ENCODE results near the gene RNF5. TPM values are rescaled to one million over a fixed set of nuclear protein-coding genes. Genes with fewer than 3 reads are reported as not detected.

RNF5 gene
- total and polyA plus RNA-seq, 2 donors (not counting 1 experiment from before 2014, with no cell fraction given): 25.5 to 40.7 TPM

GRCh38 chr6:32181915-32182529 is 3.8 kb downstream of the RNF5 start:
- no peak overlapping the region for H3K4me2 ChIP-seq (replicated peaks; ENCODE audit: low read depth, low read length, poor library complexity, severe bottlenecking)
- Mint-ChIP-seq H3K27ac (peak overlapping the region; percentile 37), H3K27me3 (no peaks in the 10 kb centered on the region), H3K4me1 (peaks cover 52% of the 10 kb centered on the region), H3K4me3 (no peak overlapping the region), H3K9me3 (ENCODE audit: insufficient read depth) (no peaks in the 10 kb centered on the region)
- TF ChIP-seq CTCF (IDR thresholded peaks at IDR 0.05): no peak
- no peak for TF ChIP-seq EZH2 (IDR thresholded peaks at IDR 0.05; ENCODE audit: borderline replicate concordance, insufficient read depth, low read depth, low read length, poor library complexity, severe bottlenecking)
- DNase-seq: peak; percentile 12
- H3K27ac ChIP-seq (ENCODE audit: low read length in 2 of 2): no peak overlapping the region
- intact Hi-C loops (cut with micrococcal nuclease): no loop called here
- no peaks in the 10 kb centered on the region for H3K27me3 ChIP-seq (replicated peaks in 1 of 4; ENCODE audit: control extremely low read depth in 1 of 4, control insufficient read depth in 3 of 4, insufficient read depth in 4 of 4, low read length in 3 of 4)
- no peaks in the 10 kb centered on the region for H4K20me1 ChIP-seq (ENCODE audit: control insufficient read depth, insufficient read depth, low read length, poor library complexity, severe bottlenecking)
- H2AFZ ChIP-seq (ENCODE audit: insufficient read depth, low read depth, low read length, poor library complexity, severe bottlenecking): no peak overlapping the region
- H3K4me1 ChIP-seq (ENCODE audit: control insufficient read depth in 2 of 2, insufficient read depth in 2 of 2, low read length in 2 of 2): peaks cover 16 to 24% of the 10 kb centered on the region in 2 donors
- H3K79me2 ChIP-seq (ENCODE audit: control insufficient read depth, insufficient read depth, low read length): peaks cover 28% of the 10 kb centered on the region
- ChIA-PET CTCF (interaction anchor here (1.0 kb wide), 1 partner anchor 13 kb away, joined by 3 read pairs; no protein-coding TSS in a partner anchor), POLR2A (interaction anchor here (1.2 kb wide), 1 partner anchor 8 kb away, joined by 4 read pairs; the partner anchor contains the start of gene PBX2)
- no peak for ATAC-seq (ENCODE audit: low read depth)
- no peak overlapping the region for H3K4me3 ChIP-seq (ENCODE audit: control extremely low read depth in 1 of 5, extremely low read depth in 1 of 5, insufficient read depth in 1 of 5, low read depth in 2 of 5, low read length in 4 of 5)
- H3K9me3 ChIP-seq (ENCODE audit: control extremely low read depth in 1 of 3, control insufficient read depth in 2 of 3, insufficient read depth in 1 of 3, low read length in 2 of 3): no peaks in the 10 kb centered on the region
- H3K36me3 ChIP-seq (replicated peaks in 1 of 2; ENCODE audit: control extremely low read depth in 1 of 2, control insufficient read depth in 1 of 2, extremely low read depth in 1 of 2, insufficient read depth in 2 of 2, low read length in 1 of 2): peaks cover 0 to 52% of the 10 kb centered on the region in 2 experiments
- WGBS (ENCODE audit: insufficient coverage): 96% methylated on average over 10 of the region's 10 CpGs
- no peak overlapping the region for H3K9ac ChIP-seq (ENCODE audit: low read length)

- DNase-seq (no peak), ATAC-seq (ENCODE audit: low read depth) (no peak)
- no peak overlapping the region for H3K9ac ChIP-seq (ENCODE audit: low read length)
- no peak overlapping the region for H3K4me3 ChIP-seq (ENCODE audit: control extremely low read depth in 1 of 5, extremely low read depth in 1 of 5, insufficient read depth in 1 of 5, low read depth in 2 of 5, low read length in 4 of 5)
- peaks cover 32% of the 10 kb centered on the region for H3K79me2 ChIP-seq (ENCODE audit: control insufficient read depth, insufficient read depth, low read length)
- Mint-ChIP-seq H3K27ac (peak overlapping the region; percentile 41), H3K9me3 (ENCODE audit: insufficient read depth) (no peaks in the 10 kb centered on the region), H3K4me3 (no peak overlapping the region), H3K4me1 (peaks cover 52% of the 10 kb centered on the region), H3K27me3 (no peaks in the 10 kb centered on the region)
- POLR2A ChIA-PET: interaction anchor here (1.2 kb wide), 1 partner anchor 8 kb away, joined by 4 read pairs; the partner anchor contains the start of gene PBX2
- intact Hi-C loops (cut with micrococcal nuclease): no loop called here
- 98% methylated on average over 7 of the region's 10 CpGs for WGBS (ENCODE audit: insufficient coverage)
- no peak overlapping the region for H3K4me2 ChIP-seq (replicated peaks; ENCODE audit: low read depth, low read length, poor library complexity, severe bottlenecking)
- H3K4me1 ChIP-seq (ENCODE audit: control insufficient read depth in 2 of 2, insufficient read depth in 2 of 2, low read length in 2 of 2): peaks cover 17 to 24% of the 10 kb centered on the region in 2 donors
- no peaks in the 10 kb centered on the region for H3K27me3 ChIP-seq (replicated peaks in 1 of 4; ENCODE audit: control extremely low read depth in 1 of 4, control insufficient read depth in 3 of 4, insufficient read depth in 4 of 4, low read length in 3 of 4)
- no peak for TF ChIP-seq CTCF (IDR thresholded peaks at IDR 0.05)
- TF ChIP-seq EZH2 (IDR thresholded peaks at IDR 0.05; ENCODE audit: borderline replicate concordance, insufficient read depth, low read depth, low read length, poor library complexity, severe bottlenecking): no peak
- no peaks in the 10 kb centered on the region for H4K20me1 ChIP-seq (ENCODE audit: control insufficient read depth, insufficient read depth, low read length, poor library complexity, severe bottlenecking)
- no peak overlapping the region for H2AFZ ChIP-seq (ENCODE audit: insufficient read depth, low read depth, low read length, poor library complexity, severe bottlenecking)
- CTCF ChIA-PET: interaction anchor here (1.0 kb wide), 1 partner anchor 12 kb away, joined by 3 read pairs; no protein-coding TSS in a partner anchor
- H3K27ac ChIP-seq (ENCODE audit: low read length in 2 of 2): no peak overlapping the region
- peaks cover 0 to 57% of the 10 kb centered on the region in 2 experiments for H3K36me3 ChIP-seq (replicated peaks in 1 of 2; ENCODE audit: control extremely low read depth in 1 of 2, control insufficient read depth in 1 of 2, extremely low read depth in 1 of 2, insufficient read depth in 2 of 2, low read length in 1 of 2)
- H3K9me3 ChIP-seq (ENCODE audit: control extremely low read depth in 1 of 3, control insufficient read depth in 2 of 3, insufficient read depth in 1 of 3, low read length in 2 of 3): no peaks in the 10 kb centered on the region
Observed at GRCh38 chr6:32182555-32182981, 4.4 kb downstream of the RNF5 start.

All from B cell (primary cell).